SJSA1 (cell line): ENCODE data around the gene STAG2. TPM values are rescaled to one million over a fixed set of nuclear protein-coding genes. Genes with fewer than 3 reads are reported as not detected.
A peak's percentile ranks its signal among the peaks of the same experiment; 100 is the strongest.
"Not testable (repeated sequence)": the region's sequence is repeated elsewhere in the genome, so short reads cannot be mapped to it uniquely, and the experiment has no call there.

Experiments used
- DNase-seq, 2 experiments: peaks; one replicate each; pipeline ENCODE4 v3.0.0-alpha.2; 2015 to 2020; ENCODE audit warnings: low spot score in 2 of 2, low read depth in 1 of 2
- H3K27ac ChIP-seq: fragments of 250-450 bp; sonication (Bioruptor Pico); 2 replicates; pipeline ENCODE4 v1.5.1; 2020; ENCODE audit warnings: mild to moderate bottlenecking, moderate library complexity
- H3K27me3 ChIP-seq: fragments of 250-450 bp; sonication (Bioruptor Pico); replicated peaks from 2 replicates; pipeline ENCODE4 v1.5.1; 2020; ENCODE audit warnings: mild to moderate bottlenecking, moderate library complexity
- H3K36me3 ChIP-seq: fragments of 250-450 bp; sonication (Bioruptor Pico); 2 replicates; pipeline ENCODE4 v1.5.1; 2020; ENCODE audit warnings: mild to moderate bottlenecking
- H3K4me1 ChIP-seq: fragments of 250-450 bp; sonication (Bioruptor Pico); replicated peaks from 2 replicates; pipeline ENCODE4 v1.6.1; 2021; ENCODE audit warnings: mild to moderate bottlenecking
- H3K4me3 ChIP-seq: fragments of 250-450 bp; sonication (Bioruptor Pico); 2 replicates; pipeline ENCODE4 v1.5.1; 2020; ENCODE audit warnings: mild to moderate bottlenecking
- H3K9me3 ChIP-seq: fragments of 250-450 bp; sonication (Bioruptor Pico); replicated peaks from 2 replicates; pipeline ENCODE4 v1.5.1; 2020; ENCODE audit warnings: mild to moderate bottlenecking
- total RNA-seq: library from RNA; depleted of rRNA; stranded (reverse); fragments of >200 nt; shearing (Covaris generic); gene quantifications from 2 replicates; pipeline ENCODE4 v1.2.3, GENCODE V29; 2014; rRNA removed

The STAG2 gene
- 85.9 and 103 TPM in 2 replicates for total RNA-seq

DNA sequence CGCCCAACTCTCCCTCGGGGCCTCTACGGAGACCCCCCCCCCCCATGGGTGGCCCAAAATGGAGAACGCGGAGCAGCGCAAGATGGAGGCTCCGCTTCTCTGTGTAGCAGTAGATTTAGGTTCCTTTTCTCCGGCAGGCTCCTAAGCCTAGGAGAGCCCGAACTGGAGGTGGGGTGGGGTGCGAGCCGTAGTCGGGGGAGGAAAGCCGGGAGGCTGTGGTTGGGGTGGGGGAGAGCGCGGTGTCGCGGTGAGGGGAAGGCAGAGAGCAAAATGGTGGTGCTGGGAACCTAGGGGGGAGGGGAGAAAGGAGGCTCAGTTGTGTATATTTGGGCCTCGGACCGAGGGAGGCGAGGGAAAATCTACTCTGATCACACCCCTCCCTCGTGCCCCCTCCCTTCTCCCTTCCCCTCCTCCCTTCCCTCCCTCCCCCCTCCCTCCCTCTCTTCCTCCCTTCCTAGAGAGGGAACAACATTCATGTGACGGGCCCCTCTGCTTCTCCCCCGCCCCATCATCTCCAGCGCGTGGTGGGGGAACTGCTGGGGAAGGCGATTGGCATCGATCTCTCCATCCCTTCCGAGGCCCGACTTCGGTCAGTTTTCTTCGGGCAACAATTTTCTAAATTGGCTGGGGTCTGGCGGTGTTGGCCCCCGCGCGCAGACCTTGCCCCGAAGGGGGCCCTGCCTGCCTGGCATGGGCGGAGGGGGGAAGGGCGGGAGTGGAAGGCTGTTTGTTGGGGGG lies at the start of gene STAG2:
STAG2 (plus strand) TSS at position 439 of the 738 bp plus-strand sequence. CDS start 60,922 bp downstream, outside the sequence.
- Histone ChIP-seq H3K4me3 (peak within 1 kb of the TSS; percentile 77), H3K27me3 (no peaks in the 10 kb centered on the region), H3K4me1 (0 out of 2 replicates have a peak, but pooled peaks cover 3% of the 10 kb centered on the region), H3K36me3 (peaks cover 3% of the 10 kb centered on the region), H3K9me3 (no peaks in the 10 kb centered on the region), H3K27ac (peak within 1 kb of the TSS; percentile 98)
- peak; percentile 74 to 84 for DNase-seq

- no peaks in the 10 kb centered on the region for H3K27me3 ChIP-seq
- no peak for DNase-seq
- H3K27ac ChIP-seq = no peak overlapping the region
These were observed 44.4 kb upstream of the STAG2 start for GRCh38 chrX:123917069-123917468.

DNA sequence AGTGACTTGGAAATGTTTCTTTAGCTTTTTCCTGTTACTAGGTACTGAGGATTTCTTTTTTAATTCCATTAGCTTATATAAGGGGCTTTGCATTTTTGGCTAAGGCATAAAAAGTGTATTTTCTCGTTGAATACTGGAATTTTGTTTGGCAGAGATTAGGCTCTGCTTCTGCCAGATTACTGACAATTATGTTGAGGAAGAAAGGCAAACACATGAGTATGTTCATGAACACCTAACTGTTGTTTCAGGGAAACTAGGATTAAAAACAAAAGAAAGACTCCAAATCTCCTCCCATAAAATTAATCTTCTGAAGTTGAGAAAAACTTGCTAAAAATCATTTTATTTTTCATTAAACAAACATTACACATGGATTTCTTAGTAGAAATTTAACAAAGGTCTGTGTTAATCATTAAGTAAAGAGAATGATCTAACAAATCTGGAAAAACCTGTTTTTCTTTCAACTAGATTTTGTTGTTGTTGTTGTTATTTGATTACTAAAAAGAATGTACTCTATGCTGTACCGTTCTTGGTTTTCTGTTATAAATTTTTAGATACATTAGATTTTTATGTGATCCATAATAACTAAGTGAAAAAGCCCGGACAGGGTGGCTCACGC lies 43.3 kb upstream of the STAG2 start:
- H3K4me3 ChIP-seq = no peak overlapping the region
- no peaks in the 10 kb centered on the region for H3K4me1 ChIP-seq
- H3K27me3 ChIP-seq = no peaks in the 10 kb centered on the region
- no peaks in the 10 kb centered on the region for H3K36me3 ChIP-seq
- H3K9me3 ChIP-seq = no peaks in the 10 kb centered on the region
- no peak for DNase-seq
- H3K27ac ChIP-seq = no peak overlapping the region

More at GRCh38 chrX:123917069-123917468, 44.4 kb upstream of the STAG2 start:
- Histone ChIP-seq H3K4me3 (no peak overlapping the region), H3K36me3 (no peaks in the 10 kb centered on the region), H3K4me1 (no peaks in the 10 kb centered on the region), H3K9me3 (no peaks in the 10 kb centered on the region)

- Histone ChIP-seq H3K4me3 (no peak overlapping the region), H3K27ac (no peak overlapping the region), H3K4me1 (no peaks in the 10 kb centered on the region), H3K27me3 (no peaks in the 10 kb centered on the region), H3K36me3 (no peaks in the 10 kb centered on the region), H3K9me3 (no peaks in the 10 kb centered on the region)
- DNase-seq = peak in 1 of 2 experiments; percentile 4
These were observed 41.3 kb upstream of the STAG2 start for GRCh38 chrX:123920105-123920785.

DNA sequence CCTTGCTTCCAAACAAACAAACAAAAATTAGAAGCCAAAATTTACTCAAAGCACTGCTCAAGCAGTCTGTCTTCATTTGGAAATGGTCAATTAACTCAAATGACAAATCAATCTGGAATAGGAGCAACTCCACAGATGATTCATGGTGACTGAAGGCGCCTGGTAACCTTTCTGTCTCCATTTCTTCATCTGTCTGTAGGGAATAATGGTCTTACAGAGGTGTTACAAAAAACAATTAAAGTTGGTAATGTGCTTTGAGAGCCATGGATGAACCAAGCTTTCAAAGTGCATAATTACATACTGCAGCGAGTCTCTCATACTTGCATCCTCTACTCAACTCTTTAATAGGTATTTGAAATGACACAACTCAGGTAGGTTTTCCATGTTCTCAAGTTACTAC lies 38.3 kb upstream of the STAG2 start:
- H3K27ac ChIP-seq = no peak overlapping the region
- DNase-seq = no peak
- H3K9me3 ChIP-seq = no peaks in the 10 kb centered on the region
- H3K36me3 ChIP-seq = no peaks in the 10 kb centered on the region
- H3K4me3 ChIP-seq = no peak overlapping the region
- no peaks in the 10 kb centered on the region for H3K4me1 ChIP-seq
- no peaks in the 10 kb centered on the region for H3K27me3 ChIP-seq

GRCh38 chrX:123924186-123924585 lies 37.3 kb upstream of the STAG2 start:
- Histone ChIP-seq H3K9me3 (no peaks in the 10 kb centered on the region), H3K4me1 (no peaks in the 10 kb centered on the region), H3K27ac (no peak overlapping the region), H3K4me3 (no peak overlapping the region), H3K27me3 (no peaks in the 10 kb centered on the region), H3K36me3 (no peaks in the 10 kb centered on the region)
- no peak for DNase-seq

DNA sequence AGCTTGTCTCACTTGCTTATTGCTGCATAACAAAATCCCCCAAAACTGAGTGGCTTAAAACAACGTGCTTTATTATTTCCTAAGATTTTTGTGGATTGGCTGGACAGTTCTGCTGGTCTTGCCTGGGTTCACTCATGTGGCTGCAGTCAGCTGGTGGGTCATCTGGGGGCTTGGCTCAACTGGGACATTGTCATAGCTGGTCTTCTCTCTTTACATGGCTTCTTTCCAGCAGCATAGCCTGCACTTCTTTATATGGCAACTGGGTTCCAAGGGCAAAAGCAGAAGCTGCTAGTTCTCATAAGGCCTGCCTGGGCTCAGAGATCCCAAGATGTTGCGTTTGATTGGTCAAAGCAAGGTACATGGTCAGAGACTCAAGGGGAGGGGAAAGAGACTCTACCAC lies 33.7 kb upstream of the STAG2 start:
- Histone ChIP-seq H3K36me3 (no peaks in the 10 kb centered on the region), H3K4me3 (no peak overlapping the region), H3K4me1 (no peaks in the 10 kb centered on the region), H3K27ac (no peak overlapping the region), H3K27me3 (no peaks in the 10 kb centered on the region), H3K9me3 (no peaks in the 10 kb centered on the region)
- DNase-seq = no peak

- H3K4me3 ChIP-seq, H3K36me3 ChIP-seq, H3K27me3 ChIP-seq, H3K4me1 ChIP-seq, DNase-seq, H3K27ac ChIP-seq, H3K9me3 ChIP-seq: not testable (repeated sequence)
These were observed 29.5 kb upstream of the STAG2 start for GRCh38 chrX:123932055-123932454.

GRCh38 chrX:123943074-123943473 lies 18.4 kb upstream of the STAG2 start:
- H3K27ac ChIP-seq = no peak overlapping the region
- H3K9me3 ChIP-seq = no peaks in the 10 kb centered on the region
- no peaks in the 10 kb centered on the region for H3K4me1 ChIP-seq
- no peaks in the 10 kb centered on the region for H3K36me3 ChIP-seq
- DNase-seq = no peak
- H3K27me3 ChIP-seq = no peaks in the 10 kb centered on the region
- H3K4me3 ChIP-seq = no peak overlapping the region

DNA sequence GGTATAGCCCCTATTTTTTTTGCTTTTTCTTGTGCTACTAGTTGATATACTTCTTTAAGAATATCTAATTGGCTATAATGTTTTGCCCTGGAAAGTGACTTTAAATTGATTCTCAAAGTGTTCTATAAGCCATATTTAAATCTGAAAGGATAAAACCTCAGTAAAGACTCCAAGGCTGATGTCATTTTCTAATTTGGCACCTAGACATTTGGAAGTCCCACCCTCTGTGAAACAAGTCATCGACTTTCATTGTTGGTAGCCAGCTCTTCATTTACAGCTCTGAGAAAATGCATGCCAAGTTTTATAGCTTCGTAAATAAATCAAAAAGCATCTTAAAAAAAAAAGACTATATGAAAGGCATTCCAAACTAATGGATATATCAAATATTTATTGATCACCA lies 18.0 kb upstream of the STAG2 start:
- Histone ChIP-seq H3K4me3 (no peak overlapping the region), H3K27me3 (no peaks in the 10 kb centered on the region), H3K4me1 (no peaks in the 10 kb centered on the region), H3K27ac (no peak overlapping the region), H3K9me3 (no peaks in the 10 kb centered on the region), H3K36me3 (no peaks in the 10 kb centered on the region)
- no peak for DNase-seq

- Histone ChIP-seq H3K27me3 (no peaks in the 10 kb centered on the region), H3K9me3 (no peaks in the 10 kb centered on the region), H3K4me3 (no peak overlapping the region), H3K4me1 (no peaks in the 10 kb centered on the region), H3K27ac (no peak overlapping the region), H3K36me3 (no peaks in the 10 kb centered on the region)
- DNase-seq = no peak
These were observed 11.7 kb upstream of the STAG2 start for GRCh38 chrX:123949846-123950245.

DNA sequence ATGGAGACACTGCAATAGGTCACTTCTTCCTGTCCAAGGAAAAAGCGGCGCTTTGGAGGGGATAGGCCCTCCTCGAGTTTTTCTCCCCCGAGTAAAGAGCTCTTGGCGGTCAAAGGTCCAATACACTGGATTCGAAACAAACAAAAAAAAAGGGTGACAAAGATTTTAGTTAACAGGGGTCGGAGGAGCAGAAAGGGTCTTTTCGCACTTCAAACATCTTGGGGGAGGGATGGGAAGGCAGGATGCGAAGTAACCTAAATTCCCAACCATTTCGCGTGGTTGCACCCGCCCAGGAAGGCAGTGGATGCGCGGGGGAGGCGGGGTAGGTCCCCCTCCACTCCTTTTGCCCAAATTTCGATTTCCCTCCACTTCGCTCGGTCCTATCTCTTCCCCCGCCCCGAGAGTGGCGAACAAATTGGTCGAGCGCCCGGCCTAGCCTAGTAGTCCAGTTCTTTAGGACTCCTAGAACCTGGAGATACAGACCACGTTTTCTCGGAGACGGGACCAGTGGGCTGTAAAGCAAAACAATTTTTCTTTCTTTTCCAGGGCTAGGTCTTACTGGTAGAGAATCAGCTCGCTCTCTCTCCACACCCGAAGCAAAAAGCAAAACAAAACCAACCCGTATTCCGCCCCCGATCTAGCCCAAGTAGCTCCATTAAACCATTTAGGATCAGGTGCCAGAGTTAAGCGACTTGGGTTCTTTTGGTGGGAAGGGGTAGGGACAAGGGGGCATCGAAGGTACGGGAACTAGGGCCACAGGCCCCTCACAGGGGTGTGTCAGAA lies 2.0 kb upstream of the STAG2 start:
- Histone ChIP-seq H3K27ac (peak overlapping the region; percentile 90), H3K36me3 (peaks cover 3% of the 10 kb centered on the region), H3K27me3 (no peaks in the 10 kb centered on the region), H3K9me3 (no peaks in the 10 kb centered on the region), H3K4me3 (peak overlapping the region; percentile 77), H3K4me1 (0 out of 2 replicates have a peak, but pooled peaks cover 3% of the 10 kb centered on the region)
- DNase-seq = peak in 1 of 2 experiments; percentile 28

DNA sequence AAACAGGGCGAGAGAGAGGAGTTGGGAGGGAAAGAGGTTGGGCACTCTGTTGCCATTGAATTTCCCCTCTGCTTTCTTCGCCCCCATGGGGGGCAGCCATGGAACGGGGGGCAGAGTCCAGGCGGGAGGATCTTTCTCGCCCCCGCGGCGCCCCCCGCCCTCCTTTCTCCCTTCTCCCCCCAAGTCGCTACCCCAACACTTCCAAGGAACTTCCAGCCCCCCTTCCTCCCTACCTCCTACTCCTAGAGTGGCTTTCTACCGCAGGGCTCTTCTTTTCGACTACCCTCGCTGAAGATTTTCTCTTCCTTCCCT lies 594 bp upstream of the STAG2 start:
- peaks cover 3% of the 10 kb centered on the region for H3K36me3 ChIP-seq
- no peaks in the 10 kb centered on the region for H3K27me3 ChIP-seq
- peak overlapping the region; percentile 98 for H3K27ac ChIP-seq
- no peak for DNase-seq
- H3K4me1 ChIP-seq = 0 out of 2 replicates have a peak, but pooled peaks cover 3% of the 10 kb centered on the region
- H3K9me3 ChIP-seq = no peaks in the 10 kb centered on the region
- H3K4me3 ChIP-seq = peak overlapping the region; percentile 77
